Activated CD8-positive, alpha-beta memory T cell treated with anti-CD3 and anti-CD28 coated beads, Interleukin-2, amount 50 U/mL, for 1 hour (primary cell): ENCODE data around the gene RNF212B.
"Not testable (repeated sequence)": the region's sequence is repeated elsewhere in the genome, so short reads cannot be mapped to it uniquely, and the experiment has no call there.

ENCODE experiments used
- DNase-seq: peaks from one replicate; pipeline ENCODE4 v3.0.0-alpha.2; 2020; ENCODE audit errors: extremely low read depth

The RNF212B gene

DNA sequence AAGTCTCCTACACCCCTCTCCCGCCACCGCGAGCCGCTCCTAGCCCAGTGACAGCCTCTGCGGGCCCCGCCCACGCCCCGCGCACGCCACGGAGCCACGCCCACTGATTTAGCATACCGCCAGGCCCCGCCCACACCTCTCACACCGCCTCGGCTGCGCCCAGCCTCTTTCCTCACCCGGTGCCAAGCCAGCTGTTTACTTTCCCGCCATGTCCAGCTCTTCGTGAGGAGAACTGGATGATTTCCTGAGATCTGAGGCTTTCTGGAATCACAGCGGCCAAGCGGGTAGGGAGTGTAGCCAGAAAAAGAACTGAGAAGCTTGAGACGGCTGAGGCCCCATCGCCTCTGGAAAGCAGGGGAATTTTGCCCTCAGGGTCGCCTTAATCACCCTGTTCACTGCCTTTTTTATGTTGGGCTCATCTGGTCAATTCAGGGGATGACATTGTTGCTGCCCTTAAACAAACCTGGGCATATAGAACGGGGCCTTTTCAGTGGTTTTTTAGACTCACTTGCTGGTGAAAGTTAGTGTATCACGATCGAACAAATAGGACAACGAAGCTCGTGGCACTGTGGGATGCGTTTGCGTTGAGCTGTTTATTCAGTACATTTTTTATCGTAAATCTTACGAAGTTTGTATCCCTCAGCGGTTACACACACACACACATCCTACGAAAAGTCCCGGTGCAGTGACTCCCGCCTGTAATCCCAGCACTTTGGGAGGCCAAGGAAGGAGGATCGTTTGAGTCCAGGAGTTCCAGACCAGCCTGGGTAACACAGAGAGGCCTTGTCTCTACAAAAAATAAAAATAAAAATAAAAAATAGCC is at the start of gene RNF212B:
Gene RNF212B, plus strand, starts transcription at position 165 of the 823 bp plus-strand sequence. CDS start 2,410 bp downstream, outside the sequence.
- DNase-seq = peak; percentile 32

DNA sequence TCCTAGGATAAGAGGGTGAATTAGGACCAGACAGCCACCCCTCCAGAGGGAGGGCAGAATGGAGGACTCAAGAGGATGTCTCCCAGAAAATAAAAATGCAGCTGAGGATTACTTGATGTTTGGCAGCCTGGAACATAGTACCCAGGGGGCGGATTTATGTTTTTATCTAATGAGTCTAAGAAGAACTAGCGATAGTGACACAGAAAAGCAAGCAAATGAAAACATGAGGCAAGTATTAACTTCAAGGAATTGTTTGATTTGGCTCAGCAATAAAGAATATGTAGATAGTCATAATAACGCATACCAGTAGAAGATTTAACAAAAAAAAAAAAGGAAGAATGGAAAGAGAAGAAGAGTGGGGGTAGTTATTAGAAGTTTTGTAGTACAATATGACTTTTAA is 44.3 kb upstream of the RNF212B start:
- DNase-seq = no peak

DNA sequence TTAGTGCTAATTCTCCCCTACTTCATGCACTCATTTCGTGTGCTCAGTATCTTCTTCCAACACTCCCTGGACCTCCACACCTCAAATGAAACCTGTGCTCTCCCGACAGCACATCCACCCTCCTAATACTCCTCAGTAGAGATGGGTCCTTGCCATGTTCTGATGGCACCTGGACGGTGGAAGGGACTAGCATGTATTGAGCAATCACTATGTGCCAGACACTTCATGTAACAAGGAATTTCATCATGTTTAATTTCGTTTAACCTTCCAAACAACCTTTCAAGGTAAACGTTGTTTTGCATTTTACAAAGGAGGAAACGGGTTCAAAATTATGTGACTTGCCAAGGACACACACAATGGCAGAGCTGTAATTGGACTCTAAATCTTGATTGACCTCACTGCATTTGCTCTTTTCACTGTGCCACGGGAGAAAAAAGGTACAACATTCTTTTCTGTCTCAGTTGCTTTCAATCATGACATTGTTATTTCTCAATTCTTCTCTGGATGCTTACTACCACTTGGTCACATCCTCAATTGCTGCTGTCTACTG is 42.1 kb upstream of the RNF212B start:
- DNase-seq = no peak

- DNase-seq = not testable (repeated sequence)
Measured at GRCh38 chr14:23196487-23196886, 41.2 kb upstream of the RNF212B start.

DNA sequence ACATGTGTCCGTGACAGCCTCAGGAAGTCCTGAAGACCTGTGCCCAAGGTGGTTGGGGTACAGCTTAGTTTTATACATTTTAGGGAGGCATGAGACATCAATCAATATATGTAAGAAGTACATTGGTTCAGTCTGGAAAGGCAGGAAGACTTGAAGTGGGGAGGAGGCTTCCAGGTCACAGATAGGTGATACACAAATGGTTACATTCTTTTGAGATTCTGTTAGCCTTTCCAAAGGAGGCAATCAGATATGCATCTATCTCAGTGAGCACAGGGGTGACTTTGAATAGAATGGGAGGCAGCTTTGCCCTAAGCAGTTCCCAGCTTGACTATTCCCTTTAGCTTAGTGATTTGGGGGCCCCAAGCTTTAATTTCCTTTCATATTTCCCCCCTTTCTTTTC is 38.6 kb upstream of the RNF212B start:
- DNase-seq = not testable (repeated sequence)

DNA sequence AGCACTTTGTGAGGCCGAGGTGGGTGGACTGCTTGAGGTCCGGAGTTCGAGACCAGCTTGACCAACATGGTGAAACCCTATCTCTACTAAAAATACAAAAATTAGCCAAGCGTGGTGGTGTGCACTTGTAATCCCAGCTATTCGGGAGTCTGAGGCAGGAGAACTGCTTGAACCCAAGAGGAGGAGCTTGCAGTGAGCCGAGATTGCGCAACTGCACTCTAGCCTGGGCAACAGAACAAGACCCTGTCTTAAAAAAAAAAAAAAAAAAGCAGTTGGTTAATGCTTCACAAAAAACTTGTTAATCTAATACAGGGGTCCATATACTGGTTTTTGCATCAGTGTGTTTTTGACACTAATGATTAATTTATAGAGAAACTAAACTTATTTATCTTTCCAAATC is 35.7 kb upstream of the RNF212B start:
- DNase-seq = no peak

DNA sequence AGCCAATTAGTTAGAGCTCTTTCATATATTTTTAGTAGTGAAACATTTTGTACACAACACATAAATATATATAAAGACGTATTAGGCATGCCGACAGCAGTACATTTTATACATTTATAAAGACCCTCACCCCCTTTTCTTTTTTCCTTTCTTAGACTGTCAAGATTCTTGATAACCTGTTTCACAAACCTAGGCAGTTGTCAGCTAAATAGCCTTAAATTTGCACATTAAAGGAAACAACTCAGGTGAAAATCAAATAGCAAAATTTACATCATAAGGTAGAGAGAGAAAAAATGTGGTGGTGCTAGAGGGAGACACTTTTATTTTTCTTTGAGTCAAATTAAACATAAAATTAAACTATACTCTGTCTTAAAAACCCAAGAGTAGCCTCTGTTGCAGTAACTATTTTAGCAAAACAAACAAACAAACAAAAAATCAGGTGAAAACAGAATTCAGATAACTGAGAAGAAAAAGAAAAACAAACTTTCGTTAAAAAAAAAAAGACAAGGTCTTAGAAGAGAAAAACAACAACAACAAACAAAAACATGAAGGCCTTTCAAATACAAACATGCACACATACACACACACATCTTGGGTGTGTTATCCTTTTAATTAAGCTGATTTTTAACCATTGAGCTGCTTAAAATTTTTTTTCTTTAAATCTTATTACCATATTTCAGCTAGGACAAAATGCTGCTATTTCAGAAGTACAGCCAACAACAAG is 31.2 kb upstream of the RNF212B start:
- no peak for DNase-seq

DNA sequence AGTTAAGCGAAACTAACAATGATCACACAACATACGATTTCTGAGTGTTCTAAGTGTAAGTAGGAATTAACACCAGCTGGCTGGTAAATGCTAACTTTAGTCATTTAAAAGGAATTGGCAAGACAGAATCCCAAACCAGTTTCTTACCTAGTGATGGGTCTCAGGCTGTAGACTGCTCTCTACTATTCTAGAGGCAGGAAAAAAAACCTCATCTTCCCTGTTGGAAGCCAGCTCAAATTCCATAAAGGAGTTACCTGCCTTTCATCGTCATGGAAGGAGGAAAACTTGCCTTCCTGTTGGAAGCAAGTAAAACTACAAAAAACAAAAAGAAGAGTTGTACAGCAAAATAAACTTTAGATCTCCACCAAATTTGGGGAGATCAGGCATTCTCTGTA is 30.6 kb upstream of the RNF212B start:
- no peak for DNase-seq

GRCh38 chr14:23208324-23208723 is 29.4 kb upstream of the RNF212B start:
- DNase-seq = no peak

DNA sequence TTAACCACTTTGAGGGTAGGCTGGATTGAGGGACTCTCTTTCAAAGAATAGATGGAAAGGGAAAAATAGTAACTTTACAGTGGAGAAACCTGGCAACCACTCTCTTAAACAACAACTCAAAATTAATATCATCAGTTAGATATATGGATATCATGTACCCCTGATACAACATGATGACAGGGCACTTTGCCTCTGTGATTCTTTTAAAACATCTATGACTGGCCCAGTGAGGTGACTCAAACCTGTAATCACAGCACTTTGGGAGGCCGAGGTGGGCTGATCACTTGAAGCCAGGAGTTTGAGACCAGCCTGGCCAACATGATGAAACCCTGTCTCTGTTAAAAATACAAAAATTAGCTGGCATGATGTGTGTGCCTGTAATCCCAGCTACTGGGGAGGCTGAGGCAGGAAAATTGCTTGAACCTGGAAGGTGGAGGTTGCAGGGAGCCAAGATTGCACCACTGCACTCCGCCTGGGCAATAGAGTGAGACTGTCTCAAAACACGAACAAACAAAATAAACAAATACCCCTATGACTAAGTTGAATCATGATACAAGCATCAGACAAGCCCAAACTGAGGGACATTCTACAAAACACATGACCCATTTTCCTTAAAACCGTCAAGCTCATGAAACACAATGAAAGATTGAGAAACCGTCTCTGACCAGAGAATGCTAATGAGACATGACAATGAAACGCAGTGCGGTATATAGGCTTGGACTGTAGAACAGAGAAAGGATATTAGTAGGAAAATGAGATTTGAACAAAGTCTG is 27.9 kb upstream of the RNF212B start:
- DNase-seq = no peak

DNA sequence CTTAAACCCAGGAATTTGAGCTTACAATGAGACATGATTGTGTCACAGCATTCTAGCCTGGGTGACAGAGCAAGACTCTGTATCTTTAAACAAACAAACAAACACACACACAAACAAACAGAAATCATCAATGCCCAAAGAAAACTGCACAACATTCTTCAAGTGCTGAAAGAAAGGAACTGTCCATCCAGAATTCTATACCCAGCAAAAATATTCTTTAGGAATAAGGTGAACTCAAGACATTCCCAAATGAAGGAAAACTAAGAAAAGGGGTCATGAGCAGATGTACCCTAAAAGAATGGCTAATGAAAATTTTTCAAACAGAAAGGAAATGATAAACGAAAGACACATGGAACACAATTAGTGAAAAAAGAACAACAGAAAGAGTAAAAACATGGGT is 22.3 kb upstream of the RNF212B start:
- DNase-seq = no peak

- DNase-seq = no peak
Measured at GRCh38 chr14:23217032-23218020, 20.4 kb upstream of the RNF212B start.

DNA sequence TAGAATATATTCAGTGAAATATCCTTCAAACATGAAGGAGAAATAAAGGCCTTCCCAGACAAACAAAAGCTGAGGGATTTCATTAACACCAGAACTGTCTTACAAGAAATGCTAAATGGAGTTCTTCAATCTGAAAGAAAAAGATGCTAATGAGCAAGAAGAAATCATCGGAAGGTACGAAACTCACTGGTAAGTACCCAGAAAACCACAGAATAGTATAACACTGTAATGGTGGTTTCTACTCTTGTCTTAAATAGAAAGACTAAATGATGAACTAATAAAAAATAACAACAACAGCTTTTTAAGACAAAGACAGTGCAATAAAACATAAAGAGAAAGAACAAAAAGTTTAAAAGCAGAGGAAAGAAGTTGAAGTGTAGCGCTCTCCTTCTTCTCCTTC is 18.7 kb upstream of the RNF212B start:
- no peak for DNase-seq

- DNase-seq = not testable (repeated sequence)
Measured at GRCh38 chr14:23224958-23225357, 12.8 kb upstream of the RNF212B start.

DNA sequence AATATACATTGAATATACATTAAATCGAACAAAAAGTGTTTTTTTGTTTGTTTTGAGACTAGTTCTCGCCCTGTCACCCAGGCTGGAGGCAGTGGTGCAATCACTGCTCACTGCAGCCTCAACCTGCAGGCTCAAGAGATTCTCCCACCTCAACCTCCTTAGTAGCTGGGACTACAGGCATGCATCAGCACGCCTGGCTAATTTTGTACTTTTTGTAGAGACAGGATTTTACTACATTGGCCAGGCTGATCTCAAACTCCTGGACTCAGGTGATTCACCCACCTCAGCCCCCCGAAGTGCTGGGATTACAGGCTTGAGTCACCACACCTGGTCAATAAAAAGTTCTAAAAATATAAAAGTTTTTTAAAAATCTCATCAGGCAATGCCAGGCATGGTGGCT is 10.2 kb upstream of the RNF212B start:
- no peak for DNase-seq

GRCh38 chr14:23228812-23229211 is 8.9 kb upstream of the RNF212B start:
- DNase-seq = no peak

- not testable (repeated sequence) for DNase-seq
Measured at GRCh38 chr14:23232241-23232808, 5.4 kb upstream of the RNF212B start.

- no peak for DNase-seq
Measured at GRCh38 chr14:23240661-23241060, 2.9 kb downstream of the RNF212B start.

- DNase-seq = not testable (repeated sequence)
Measured at GRCh38 chr14:23241061-23241715, 3.5 kb downstream of the RNF212B start.

DNA sequence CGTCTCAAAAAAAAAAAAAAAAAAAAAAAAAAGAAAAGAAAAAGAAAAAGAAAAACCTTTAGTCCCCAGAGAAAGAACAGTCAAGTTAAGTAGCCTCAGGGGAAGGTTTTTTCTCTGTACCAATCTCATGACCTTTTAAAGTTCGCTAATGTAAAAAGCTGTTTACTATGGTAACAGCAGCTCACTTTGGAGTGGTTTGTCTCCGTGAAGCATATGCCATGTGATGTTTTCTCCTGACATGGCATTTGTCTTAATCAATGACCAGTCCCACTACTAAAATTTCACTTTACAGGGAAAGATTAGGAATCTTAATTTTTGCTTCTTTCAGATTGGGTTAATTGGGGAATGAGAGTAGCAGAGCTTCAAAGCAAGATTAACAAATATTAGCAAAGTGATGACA is 4.3 kb downstream of the RNF212B start:
- no peak for DNase-seq
